IMR-90 (cell line): ENCODE data around the gene ATP6V1E1. TPM values are rescaled to one million over a fixed set of nuclear protein-coding genes. Genes with fewer than 3 reads are reported as not detected.

Experiments used
- ATAC-seq: fragments of 200-7000 bp; cut with Tn5 transposase; 2 replicates; pipeline ENCODE4 v1.9.1; 2020; ENCODE audit warnings: low read depth, mild to moderate bottlenecking, moderate library complexity
- BruUV-seq: library from RNA; stranded (reverse); fragments of 400-500 nt; replicated peaks from 2 replicates; lab custom pipeline; 2021; lab: Mats Ljungman, UMichigan
- CTCF ChIA-PET: fragments of 300-600 bp; formaldehyde crosslinking; extraction: SDS; loops from one replicate; lab custom pipeline; 2021; ENCODE audit warnings: antibody characterized with exemption; lab: Yijun Ruan, JAX
- POLR2A ChIA-PET: fragments of 300-600 bp; sonication (Branson Sonifier 250); formaldehyde crosslinking; loops from one replicate; lab custom pipeline; 2022; ENCODE audit warnings: antibody characterized with exemption; ENCODE audit not compliant: unreplicated experiment; lab: Charles Lee
- DNase-seq: peaks from one replicate; pipeline ENCODE4 v3.0.0; 2013
- H2AFZ ChIP-seq: replicated peaks from 2 replicates; pipeline ENCODE3; 2013; ENCODE audit warnings: low read length, mild to moderate bottlenecking; ENCODE audit not compliant: poor library complexity
- H2AK5ac ChIP-seq: 2 replicates; pipeline ENCODE4 v1.6.1; 2013; ENCODE audit warnings: low read depth, low read length, inconsistent platforms
- H2AK9ac ChIP-seq: replicated peaks from 2 replicates; pipeline ENCODE3; 2013; ENCODE audit warnings: mild to moderate bottlenecking, low read depth, low read length, moderate library complexity; ENCODE audit not compliant: poor library complexity
- H2BK120ac ChIP-seq: 2 replicates; pipeline ENCODE4 v1.6.1; 2013; ENCODE audit warnings: low read depth, low read length, inconsistent platforms
- H2BK15ac ChIP-seq: 3 replicates; pipeline ENCODE4 v1.6.1; 2013; ENCODE audit warnings: low read depth, low read length, inconsistent platforms
- H2BK20ac ChIP-seq: 2 replicates; pipeline ENCODE4 v1.6.1; 2013; ENCODE audit warnings: low read depth, mild to moderate bottlenecking, inconsistent platforms, low read length, moderate library complexity
- H2BK5ac ChIP-seq: 2 replicates; pipeline ENCODE4 v1.6.1; 2013; ENCODE audit warnings: mild to moderate bottlenecking, low read depth, low read length, inconsistent platforms; ENCODE audit not compliant: poor library complexity, severe bottlenecking
- H3K14ac ChIP-seq: replicated peaks from 2 replicates; pipeline ENCODE4 v1.6.1; 2013; ENCODE audit warnings: low read depth, low read length, inconsistent platforms
- H3K18ac ChIP-seq: 2 replicates; pipeline ENCODE4 v1.6.1; 2013; ENCODE audit warnings: low read depth, low read length, control low read depth
- H3K23ac ChIP-seq: 2 replicates; pipeline ENCODE4 v1.6.1; 2013; ENCODE audit warnings: low read depth, low read length, inconsistent platforms
- H3K27ac ChIP-seq: 2 replicates; pipeline ENCODE4 v1.5.1; 2013; ENCODE audit warnings: mild to moderate bottlenecking, control low read depth, low read length; ENCODE audit not compliant: insufficient read depth
- H3K27me3 ChIP-seq: 2 replicates; pipeline ENCODE4 v1.6.1; 2013; ENCODE audit warnings: low read length; ENCODE audit not compliant: control insufficient read depth, insufficient read depth
- H3K36me3 ChIP-seq: 2 replicates; pipeline ENCODE4 v1.6.1; 2013; ENCODE audit warnings: low read length, mixed read lengths; ENCODE audit not compliant: control insufficient read depth, insufficient read depth
- H3K4ac ChIP-seq: 2 replicates; pipeline ENCODE4 v1.6.1; 2013; ENCODE audit warnings: low read depth, low read length, inconsistent platforms
- H3K4me1 ChIP-seq: 2 replicates; pipeline ENCODE4 v1.6.1; 2013; ENCODE audit warnings: low read length, mixed read lengths; ENCODE audit not compliant: control insufficient read depth, insufficient read depth
- H3K4me2 ChIP-seq: 2 replicates; pipeline ENCODE4 v1.6.1; 2013; ENCODE audit warnings: low read depth, mild to moderate bottlenecking, control low read depth, low read length, moderate library complexity
- H3K4me3 ChIP-seq: 2 replicates; pipeline ENCODE4 v1.5.1; 2013; ENCODE audit warnings: low read depth, mild to moderate bottlenecking, control low read depth, low read length, moderate library complexity; ENCODE audit not compliant: insufficient read depth
- H3K56ac ChIP-seq: 2 replicates; pipeline ENCODE4 v1.6.1; 2013; ENCODE audit warnings: low read length, inconsistent platforms; ENCODE audit not compliant: insufficient read depth; ENCODE audit errors: extremely low read depth
- H3K79me1 ChIP-seq, 2 experiments: 2 replicates each; pipeline ENCODE4 v1.6.1; 2013; ENCODE audit warnings: low read length in 2 of 2, inconsistent platforms in 1 of 2, low read depth in 1 of 2
- H3K9ac ChIP-seq: 2 replicates; pipeline ENCODE4 v1.6.1; 2013; ENCODE audit warnings: low read depth, low read length, control low read depth
- H3K9me1 ChIP-seq: 2 replicates; pipeline ENCODE4 v1.6.1; 2013; ENCODE audit warnings: low read length, inconsistent platforms; ENCODE audit not compliant: insufficient read depth
- H3K9me3 ChIP-seq: 2 replicates; pipeline ENCODE4 v1.6.1; 2013; ENCODE audit warnings: low read length; ENCODE audit not compliant: control insufficient read depth, insufficient read depth
- H4K20me1 ChIP-seq: 2 replicates; pipeline ENCODE4 v1.6.1; 2013; ENCODE audit warnings: low read length, inconsistent platforms; ENCODE audit not compliant: insufficient read depth
- H4K5ac ChIP-seq: 2 replicates; pipeline ENCODE4 v1.6.1; 2013; ENCODE audit warnings: mild to moderate bottlenecking, low read depth, low read length, control low read depth
- H4K8ac ChIP-seq, 2 experiments: 2 replicates each; pipeline ENCODE4 v1.6.1; 2013; ENCODE audit warnings: low read depth in 2 of 2, low read length in 2 of 2, control low read depth in 1 of 2, inconsistent platforms in 1 of 2
- H4K91ac ChIP-seq: 2 replicates; pipeline ENCODE4 v1.6.1; 2013; ENCODE audit warnings: low read depth, low read length, inconsistent platforms; ENCODE audit not compliant: insufficient read depth
- BHLHE40 ChIP-seq: fragments of 150-350 bp; IDR thresholded peaks from 2 replicates; pipeline ENCODE4 v1.6.1; 2016; ENCODE audit warnings: mild to moderate bottlenecking, low read depth, low read length
- CHD1 ChIP-seq: IDR thresholded peaks from 2 replicates; pipeline ENCODE4 v1.6.1; 2012; ENCODE audit warnings: low read depth, low read length, improper control_type of control experiment
- MAFK ChIP-seq: IDR thresholded peaks from 2 replicates; pipeline ENCODE4 v1.6.1; 2012; ENCODE audit warnings: low read depth, low read length, improper control_type of control experiment
- MXI1 ChIP-seq: IDR thresholded peaks from 2 replicates; pipeline ENCODE4 v1.6.1; 2012; ENCODE audit warnings: low read depth, mild to moderate bottlenecking, low read length, moderate library complexity, borderline replicate concordance
- RAD21 ChIP-seq: IDR thresholded peaks from 2 replicates; pipeline ENCODE4 v1.6.1; 2012; ENCODE audit warnings: low read length, improper control_type of control experiment
- RCOR1 ChIP-seq: IDR thresholded peaks from 2 replicates; pipeline ENCODE4 v1.6.1; 2012; ENCODE audit warnings: mild to moderate bottlenecking, low read length, improper control_type of control experiment; ENCODE audit not compliant: insufficient replicate concordance
- SMC3 ChIP-seq: fragments of 150-350 bp; IDR thresholded peaks from 2 replicates; pipeline ENCODE4 v1.6.1; 2016; ENCODE audit warnings: low read depth, mild to moderate bottlenecking, antibody characterized with exemption, low read length, moderate library complexity
- WGBS, 2 experiments: methylation state at CpG; one replicate each; pipeline versions ENCODE4 v1.1.5 to v1.1.7; 2013; ENCODE audit warnings: missing lambda C conversion rate in 2 of 2; ENCODE audit not compliant: insufficient read length in 1 of 2; ENCODE audit errors: extremely low coverage in 2 of 2; 5-methylcytosine and 5-hydroxymethylcytosine counted together
- dilution Hi-C: fragments of 300-500 bp; cut with HindIII; formaldehyde crosslinking; loops from one replicate; pipeline ENCODE4 v1.14.3; 2018; ENCODE audit warnings: low sequenced_read_pairs; ENCODE audit not compliant: unreplicated experiment
- in situ Hi-C: fragments of 300-500 bp; cut with MboI; formaldehyde crosslinking; loops from 3 replicates; pipeline ENCODE4 v1.14.3; 2019; ENCODE audit warnings: low sequenced_read_pairs, inconsistent platforms, mixed read lengths
- intact Hi-C: fragments of 100-400 bp; cut with micrococcal nuclease; formaldehyde crosslinking; loops from 2 replicates; pipeline ENCODE4 v1.10.0; 2022
- polyA plus RNA-seq, 3 experiments: library from polyadenylated mRNA; depleted of rRNA; stranded (reverse); fragments of >200 nt; gene quantifications; 2 replicates each; pipeline ENCODE4 v1.2.3, GENCODE V29; 2012; ENCODE audit warnings: low replicate concordance in 1 of 3
- total RNA-seq: library from RNA; depleted of rRNA; stranded (reverse); fragments of >200 nt; gene quantifications from 2 replicates; pipeline ENCODE4 v1.2.3, GENCODE V29; 2012

Gene ATP6V1E1
- total and polyA plus RNA-seq, 2 of the 4 experiments (the other 2 are of a cell fraction), result 144 to 148 TPM

DNA sequence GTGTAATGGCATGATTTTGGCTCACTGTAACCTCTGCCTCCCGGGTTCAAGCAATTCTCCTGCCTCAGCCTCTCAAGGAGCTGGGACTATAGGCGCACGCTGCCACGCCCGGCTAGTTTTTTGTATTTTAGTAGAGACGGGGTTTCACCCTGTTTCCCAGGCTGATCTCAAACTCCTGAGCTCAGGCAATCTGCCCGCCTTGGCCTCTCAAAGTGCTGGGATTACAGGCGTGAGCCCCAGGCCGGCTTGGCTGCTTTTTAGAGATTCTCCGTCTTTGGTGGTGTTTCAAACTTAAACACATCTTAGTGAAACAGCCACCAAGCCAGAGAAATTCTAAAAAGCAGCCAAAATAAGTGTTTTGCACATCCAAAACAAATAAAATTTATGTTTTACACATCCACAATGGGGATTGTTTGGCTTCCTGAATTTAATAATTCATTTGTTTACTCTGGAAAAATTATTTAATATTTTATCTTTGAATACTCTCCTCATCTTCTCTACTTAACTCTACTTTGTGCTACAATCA is 28.4 kb upstream of the ATP6V1E1 start:
- no peak overlapping the region for H3K9ac ChIP-seq
- no peak overlapping the region for H2BK5ac ChIP-seq
- H3K9me3 ChIP-seq, result no peaks in the 10 kb centered on the region
- H3K4me3 ChIP-seq, result no peak overlapping the region
- H4K8ac ChIP-seq, result no peak overlapping the region
- no peak overlapping the region for H3K27ac ChIP-seq
- no peak overlapping the region for H2AK5ac ChIP-seq
- H4K5ac ChIP-seq, result no peak overlapping the region
- no peaks in the 10 kb centered on the region for H3K4me1 ChIP-seq
- no peak overlapping the region for H2BK120ac ChIP-seq
- peaks cover 19 to 23% of the 10 kb centered on the region in 2 experiments for H3K79me1 ChIP-seq
- no peak overlapping the region for H2AFZ ChIP-seq
- no peak overlapping the region for H3K56ac ChIP-seq
- no peak overlapping the region for H2BK20ac ChIP-seq
- dilution Hi-C loops (no loop called here), intact Hi-C loops (no loop called here), in situ Hi-C loops (no loop called here)
- no peaks in the 10 kb centered on the region for H3K27me3 ChIP-seq
- H3K36me3 ChIP-seq, result peaks cover 31% of the 10 kb centered on the region
- no peaks in the 10 kb centered on the region for H4K20me1 ChIP-seq
- H2BK15ac ChIP-seq, result no peak overlapping the region
- no peak overlapping the region for H2AK9ac ChIP-seq
- BruUV-seq, result no TSS peak
- H4K91ac ChIP-seq, result no peak overlapping the region
- peaks cover 3% of the 10 kb centered on the region; the same call in 1 of the 2 replicates for H3K9me1 ChIP-seq
- ChIA-PET CTCF (no interaction called here), POLR2A (no interaction called here)
- H3K14ac ChIP-seq, result no peak overlapping the region
- no CpG with 5 or more reads among the region's 10 CpGs for WGBS, 2 experiments
- no peak overlapping the region for H3K4me2 ChIP-seq
- TF ChIP-seq RCOR1, result no peak
- TF ChIP-seq CHD1, result no peak
- no peak for TF ChIP-seq BHLHE40
- no peak for TF ChIP-seq SMC3
- no peak for TF ChIP-seq RAD21
- TF ChIP-seq MAFK, result no peak
- TF ChIP-seq MXI1, result no peak
- H3K18ac ChIP-seq, result no peak overlapping the region
- no peak for DNase-seq
- ATAC-seq, result no peak
- no peak overlapping the region for H3K23ac ChIP-seq
- no peak overlapping the region for H3K4ac ChIP-seq
